HG02973 (cell line): ENCODE results near the gene SLC39A7.
A peak's percentile ranks its signal among the peaks of the same experiment; 100 is the strongest.

Experiments
- ATAC-seq: cut with Tn5 transposase; IDR thresholded peaks from one replicate; pipeline ENCODE4 v1.9.1; 2021; ENCODE audit warnings: moderate library complexity; ENCODE audit not compliant: unreplicated experiment

SLC39A7 gene, protein sequence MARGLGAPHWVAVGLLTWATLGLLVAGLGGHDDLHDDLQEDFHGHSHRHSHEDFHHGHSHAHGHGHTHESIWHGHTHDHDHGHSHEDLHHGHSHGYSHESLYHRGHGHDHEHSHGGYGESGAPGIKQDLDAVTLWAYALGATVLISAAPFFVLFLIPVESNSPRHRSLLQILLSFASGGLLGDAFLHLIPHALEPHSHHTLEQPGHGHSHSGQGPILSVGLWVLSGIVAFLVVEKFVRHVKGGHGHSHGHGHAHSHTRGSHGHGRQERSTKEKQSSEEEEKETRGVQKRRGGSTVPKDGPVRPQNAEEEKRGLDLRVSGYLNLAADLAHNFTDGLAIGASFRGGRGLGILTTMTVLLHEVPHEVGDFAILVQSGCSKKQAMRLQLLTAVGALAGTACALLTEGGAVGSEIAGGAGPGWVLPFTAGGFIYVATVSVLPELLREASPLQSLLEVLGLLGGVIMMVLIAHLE

DNA sequence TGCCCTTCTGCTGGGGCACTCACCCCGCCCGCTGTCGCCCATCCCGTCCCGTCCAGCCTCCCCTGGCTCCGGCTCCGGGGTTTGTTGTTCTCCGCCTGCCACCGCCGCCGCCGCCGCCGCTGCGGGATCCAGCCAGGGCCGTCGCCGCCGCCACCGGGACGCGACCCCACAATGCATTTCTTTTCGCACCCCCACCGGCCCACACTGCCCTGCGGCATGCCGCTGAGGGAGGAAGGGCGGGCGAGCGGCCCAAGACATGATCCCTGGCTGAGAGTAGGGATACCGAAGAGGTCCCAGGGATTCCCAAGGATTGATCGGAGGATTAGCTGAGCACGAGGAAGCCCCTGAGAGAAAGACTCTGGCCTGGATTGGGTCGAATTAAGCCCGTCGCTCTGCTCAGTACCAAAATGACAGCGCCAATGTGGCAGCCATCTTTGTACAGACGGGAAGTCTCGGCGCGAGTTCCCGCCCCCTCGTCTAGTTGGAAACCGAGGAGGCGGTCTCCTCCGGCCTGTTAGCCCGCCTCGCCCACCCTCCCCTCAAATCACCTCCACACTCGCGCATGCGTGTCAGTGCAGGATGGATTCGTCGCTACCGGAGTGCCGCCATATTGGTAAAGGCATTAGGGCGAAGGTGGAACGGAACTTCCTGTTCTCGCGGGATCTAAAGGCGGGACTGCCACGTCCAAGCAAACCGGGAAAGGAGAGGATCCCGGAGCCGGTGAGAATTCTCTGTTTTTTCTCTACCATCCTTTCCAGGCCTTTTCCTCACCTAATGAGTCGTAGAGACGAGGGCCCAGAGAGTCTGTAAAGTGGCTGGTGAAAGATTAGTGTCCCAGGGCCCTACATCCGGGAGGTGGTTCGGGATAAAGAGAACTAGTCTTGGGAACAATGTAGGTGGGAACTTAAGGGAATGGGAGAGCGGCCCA lies at the start of gene SLC39A7, which contains the start of gene RXRB:
SLC39A7 (plus strand) TSS at position 649 of the 928 bp plus-strand sequence. CDS start 379 bp downstream, outside the sequence.
RXRB (minus strand) TSS at position 447 of the 928 bp plus-strand sequence; CDS start at position 258, 189 bp downstream.
- ATAC-seq = peak; percentile 43

DNA sequence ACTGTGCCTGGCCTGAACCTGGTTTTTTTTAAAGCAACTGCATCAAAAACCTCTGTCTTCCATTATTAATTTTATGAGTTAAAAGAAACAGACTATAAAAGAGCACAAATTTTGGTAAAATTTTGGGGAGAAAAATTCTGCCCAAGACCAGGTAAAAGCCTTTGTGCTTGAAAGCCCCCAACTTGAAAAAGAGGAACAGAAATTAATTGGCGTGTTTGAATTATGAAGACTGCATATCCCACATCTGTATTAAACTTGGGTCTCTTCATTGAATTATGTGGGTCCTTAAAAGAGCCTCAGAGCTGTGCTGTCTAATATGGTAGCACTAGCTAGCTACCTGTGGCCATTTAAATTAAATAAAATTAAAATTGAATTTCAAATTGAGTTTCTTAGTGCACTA lies 49.6 kb upstream of the SLC39A7 start:
- no peak for ATAC-seq

DNA sequence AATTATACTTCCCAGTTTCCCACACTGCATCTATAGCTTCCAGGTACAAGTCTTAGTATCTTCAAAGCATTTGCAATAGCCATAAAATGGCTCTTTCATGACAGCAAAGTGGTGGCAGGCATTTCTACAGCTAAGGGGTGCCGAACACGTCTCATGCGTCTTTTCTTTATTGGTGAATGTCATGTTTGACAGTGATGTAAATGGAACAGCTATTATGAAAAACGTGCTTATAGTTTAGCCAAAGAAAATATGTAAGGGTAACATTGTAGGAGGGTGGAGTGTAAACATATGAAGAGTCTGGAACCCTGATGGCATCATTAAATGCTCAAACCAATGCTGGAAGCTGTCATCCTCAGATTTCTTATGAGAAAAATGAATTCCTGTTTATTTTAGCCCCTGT lies 46.3 kb upstream of the SLC39A7 start:
- ATAC-seq = no peak

DNA sequence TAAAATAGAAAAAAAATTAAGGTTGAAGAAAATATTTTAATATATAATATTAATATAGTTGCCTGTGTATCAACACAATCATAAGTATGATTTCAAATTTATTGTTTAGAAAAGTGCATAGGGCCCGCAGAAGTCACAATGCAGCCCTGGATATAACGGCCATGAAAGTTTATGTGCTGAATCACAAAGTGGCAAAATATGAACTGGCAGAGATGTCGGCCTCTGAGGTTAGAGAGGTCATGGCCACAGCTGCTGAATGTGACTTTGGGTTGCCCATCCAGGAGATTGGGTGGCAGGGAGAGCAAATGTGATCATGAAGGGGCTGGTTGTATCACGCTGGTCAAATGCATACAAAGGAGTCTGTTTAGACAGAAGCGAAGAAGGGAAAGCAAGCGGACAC lies 44.1 kb upstream of the SLC39A7 start:
- no peak for ATAC-seq

DNA sequence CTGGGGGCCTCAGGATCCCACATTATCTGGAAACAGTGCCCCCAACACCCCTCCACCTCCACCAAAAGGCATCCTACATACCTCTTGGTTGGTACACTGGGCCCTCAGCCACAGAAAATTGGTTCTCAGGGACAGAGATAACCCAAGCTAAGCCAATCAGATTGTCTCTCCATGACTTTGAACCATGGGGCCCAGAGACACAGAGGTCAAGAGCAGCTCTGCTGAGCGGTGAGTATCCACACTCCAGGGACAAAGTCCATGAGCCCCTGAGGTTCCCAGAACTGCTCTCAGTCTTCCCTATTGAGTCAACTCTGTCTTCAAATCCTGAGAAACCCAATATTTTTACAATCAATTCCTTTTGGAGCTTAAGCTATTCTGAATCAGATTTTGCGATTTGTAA lies 43.7 kb upstream of the SLC39A7 start:
- ATAC-seq = no peak

DNA sequence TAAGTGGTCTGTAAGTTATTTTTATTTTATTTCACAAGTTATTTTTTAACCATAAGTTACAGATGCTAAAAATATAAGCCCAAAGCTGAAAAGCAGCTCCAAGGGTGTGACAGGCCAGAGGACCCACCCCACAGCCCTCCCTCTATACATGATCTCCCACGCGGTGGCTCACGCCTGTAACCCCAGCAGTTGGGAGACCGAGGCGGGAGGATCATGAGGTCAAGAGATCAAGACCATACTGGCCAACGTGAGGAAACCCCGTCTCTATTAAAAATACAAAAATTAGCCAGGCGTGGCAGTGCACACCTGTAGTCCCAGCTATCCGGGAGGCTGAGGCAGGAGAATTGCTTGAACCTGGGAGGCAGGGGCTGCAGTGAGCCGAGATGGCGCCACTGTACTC lies 40.6 kb upstream of the SLC39A7 start:
- no peak for ATAC-seq

DNA sequence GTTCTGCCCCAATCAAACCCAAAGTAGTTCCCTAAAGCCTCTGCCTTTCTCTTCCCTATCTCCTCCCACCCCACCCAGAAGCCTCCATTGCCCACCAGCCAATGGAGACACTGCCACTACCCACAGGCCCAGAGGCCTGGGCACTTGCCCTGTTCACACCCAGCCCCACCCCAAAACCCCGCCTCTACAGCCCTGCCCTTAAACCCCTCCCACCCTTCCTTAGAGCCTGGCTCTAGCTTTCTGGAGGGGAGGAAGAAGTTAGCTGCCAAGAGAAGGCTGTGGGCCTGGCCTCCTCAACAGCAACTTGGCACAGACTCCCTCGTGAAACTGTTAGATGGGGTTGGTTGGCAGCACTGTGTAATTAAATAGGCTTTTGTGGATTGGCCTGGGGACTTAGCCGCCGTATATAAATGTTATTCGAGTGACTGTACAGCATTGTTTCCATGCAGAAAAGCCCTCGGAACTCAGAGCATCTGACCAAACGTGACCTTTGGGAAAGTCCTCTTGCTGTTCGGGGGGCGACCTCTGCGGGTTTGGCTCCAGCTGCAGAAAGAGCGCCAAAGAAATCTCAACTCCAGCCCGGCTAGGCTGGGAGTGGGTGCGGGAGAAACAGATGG lies 39.8 kb upstream of the SLC39A7 start:
- no peak for ATAC-seq

DNA sequence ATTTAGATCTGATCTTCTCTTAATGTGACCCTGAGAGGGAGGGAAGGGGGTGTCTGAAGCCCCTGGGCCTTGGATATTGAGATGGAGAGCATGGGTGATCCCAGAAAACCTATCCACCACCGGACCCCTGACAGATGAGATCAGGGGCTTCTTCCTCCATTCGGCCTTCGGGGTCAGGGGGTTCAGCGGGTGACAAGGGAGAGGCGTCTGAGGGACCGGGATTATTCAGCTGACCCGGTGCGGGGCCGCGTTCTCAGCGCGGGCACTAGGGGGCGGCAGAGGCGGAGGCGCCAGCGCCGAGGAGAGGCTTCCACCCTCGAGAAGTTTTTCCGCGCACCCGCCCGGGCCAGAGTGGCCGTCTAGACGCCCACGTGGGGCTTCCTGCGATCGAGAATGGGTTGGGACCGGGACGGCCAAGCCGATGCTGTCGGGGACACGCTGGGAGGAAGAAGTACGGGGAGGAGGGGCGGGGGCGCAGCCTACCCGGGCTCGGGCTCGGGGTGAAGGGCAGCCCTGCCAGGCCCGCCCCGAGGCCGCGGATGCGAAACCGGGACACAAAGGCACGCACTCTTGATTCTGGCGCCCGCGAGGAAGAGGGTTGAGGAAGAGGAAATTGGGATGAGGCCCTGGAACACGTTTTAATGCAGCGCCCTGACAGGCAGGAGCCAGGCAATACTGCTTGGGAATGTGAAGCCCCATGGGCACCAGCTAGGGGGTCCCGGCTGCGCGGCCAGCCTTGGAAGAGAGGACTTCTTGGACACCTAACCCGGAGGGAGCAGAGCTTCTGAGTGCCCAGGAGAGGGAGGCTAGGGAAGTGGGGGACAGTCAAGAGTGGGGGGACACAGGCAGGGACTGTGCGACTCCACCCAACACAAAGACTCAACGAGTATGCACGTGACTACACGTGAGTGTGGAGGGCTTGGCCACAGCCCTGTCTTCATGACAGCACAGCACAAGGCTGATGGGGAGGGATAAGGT lies 39.0 kb upstream of the SLC39A7 start:
- ATAC-seq = no peak

DNA sequence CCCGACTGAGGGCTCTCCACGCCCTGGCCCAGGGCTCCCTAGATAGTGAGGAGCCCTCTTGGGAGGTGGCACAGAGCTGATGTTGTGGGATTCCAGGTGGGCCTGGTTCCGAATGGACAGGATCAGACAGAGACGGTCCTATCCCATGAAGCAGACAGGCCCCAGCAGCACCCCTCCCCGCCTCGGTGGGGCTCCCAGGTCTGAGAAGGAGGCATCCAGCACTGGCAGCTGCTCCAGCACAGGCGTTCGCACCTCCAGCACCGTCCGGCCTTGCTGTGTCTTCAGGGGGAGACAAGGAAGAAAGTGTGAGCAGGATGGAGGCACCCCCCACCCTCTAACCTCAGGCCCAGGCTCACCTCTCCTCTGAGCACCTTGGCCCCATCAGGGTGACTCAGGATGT lies 37.1 kb upstream of the SLC39A7 start:
- ATAC-seq = no peak

DNA sequence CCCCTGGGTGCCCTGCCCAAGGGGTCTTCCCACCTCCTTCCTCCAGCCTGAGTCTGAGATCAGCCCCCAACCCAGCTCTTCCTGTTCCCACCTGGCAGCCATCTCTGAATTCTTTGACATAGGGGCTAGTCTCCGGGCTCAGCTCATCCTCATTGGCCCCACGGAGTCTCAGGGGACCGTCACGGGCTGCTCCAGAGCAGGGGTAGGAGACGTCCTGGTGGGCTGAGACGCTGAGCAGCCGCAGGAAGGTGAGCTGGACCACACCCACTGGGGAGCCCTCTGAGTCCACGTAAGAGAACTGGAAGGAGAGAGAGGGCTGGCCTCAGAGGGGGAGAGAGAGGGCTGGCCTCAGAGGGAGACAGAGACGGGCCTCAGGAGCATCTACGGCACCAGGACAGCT lies 36.5 kb upstream of the SLC39A7 start:
- ATAC-seq = no peak

DNA sequence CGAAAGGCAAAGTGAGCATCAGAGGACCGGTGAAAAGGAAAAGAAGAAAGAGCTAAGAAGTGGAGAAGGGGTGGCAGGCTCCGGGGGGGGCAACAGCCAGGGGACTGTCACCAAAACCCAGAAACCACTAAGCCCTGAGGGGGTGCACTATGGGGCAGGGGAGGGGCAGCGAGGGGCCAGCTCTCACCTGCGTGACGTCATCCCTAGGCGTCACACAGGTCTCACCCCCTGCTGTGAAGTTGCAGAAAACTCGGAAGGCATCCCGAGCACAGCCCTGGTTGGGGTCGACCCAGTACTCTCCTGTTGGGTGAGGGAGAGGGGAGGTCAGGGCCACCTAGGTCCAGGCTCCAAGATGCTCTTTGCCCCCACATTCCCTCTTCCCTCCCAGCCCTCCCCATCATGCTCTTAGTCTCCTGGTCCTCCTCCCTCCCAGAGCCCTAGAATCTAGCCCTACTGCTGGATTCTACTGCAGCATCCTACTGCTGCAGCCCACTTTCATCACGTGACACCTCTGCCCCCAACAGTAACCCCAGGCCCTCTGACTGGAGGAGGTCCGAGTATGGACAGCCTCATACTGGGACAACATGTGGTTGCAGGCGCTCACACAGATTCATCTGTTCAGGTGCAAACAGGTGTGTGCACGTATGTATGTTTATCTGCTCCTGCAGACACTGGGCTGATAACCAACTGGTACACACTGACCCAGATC lies 35.8 kb upstream of the SLC39A7 start:
- ATAC-seq = no peak

DNA sequence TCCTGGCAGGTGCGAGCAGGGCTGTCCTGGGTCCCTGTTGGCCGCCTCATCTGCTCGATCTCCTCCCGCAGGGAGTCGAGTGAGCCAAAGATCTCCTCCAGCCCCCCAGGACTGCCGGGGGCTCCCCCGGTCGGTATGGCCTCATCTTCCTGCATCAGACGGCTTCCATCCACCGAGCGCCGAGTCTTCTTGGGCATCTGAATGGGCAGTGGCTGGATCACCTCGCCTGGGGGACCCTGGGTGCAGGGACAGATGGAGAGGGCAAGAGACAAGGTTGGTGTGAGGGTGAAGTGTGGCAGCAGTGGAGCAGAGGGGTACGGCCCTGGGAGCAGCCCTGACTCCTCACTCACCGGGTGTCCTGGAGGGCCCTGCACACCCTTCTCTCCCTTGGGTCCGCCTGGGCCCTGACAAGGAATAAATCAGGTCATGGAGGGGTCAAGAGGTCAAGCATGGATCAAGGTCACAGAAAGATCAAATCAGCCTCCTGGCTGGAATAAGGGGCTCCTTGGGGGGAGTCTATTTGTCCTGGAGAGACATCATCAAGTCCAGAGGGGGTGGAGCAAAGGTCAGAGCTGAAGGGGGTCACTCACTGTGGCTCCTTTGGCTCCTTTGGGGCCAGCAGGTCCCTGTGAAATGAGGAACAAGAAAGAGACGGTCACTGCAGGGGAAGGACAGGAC lies 34.9 kb upstream of the SLC39A7 start:
- ATAC-seq = no peak

DNA sequence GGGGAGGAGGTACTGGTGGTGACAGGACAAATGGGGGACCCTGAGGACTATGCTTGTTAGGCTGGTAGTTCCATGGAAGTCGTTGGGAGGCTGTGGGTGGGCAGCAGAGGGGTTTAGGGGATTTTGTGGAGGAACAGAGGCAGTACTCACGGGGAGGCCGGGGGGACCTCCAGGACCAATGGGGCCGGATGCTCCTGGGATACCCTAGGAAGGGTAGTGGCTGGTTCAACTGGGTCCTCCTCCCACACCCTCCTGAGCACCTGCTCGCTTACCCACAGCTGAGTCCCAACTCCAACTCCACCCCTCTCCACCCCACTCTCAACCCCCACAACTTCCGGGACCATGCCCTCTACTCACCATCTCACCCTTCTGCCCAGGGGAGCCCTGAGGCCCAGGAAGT lies 34.3 kb upstream of the SLC39A7 start:
- ATAC-seq = no peak

DNA sequence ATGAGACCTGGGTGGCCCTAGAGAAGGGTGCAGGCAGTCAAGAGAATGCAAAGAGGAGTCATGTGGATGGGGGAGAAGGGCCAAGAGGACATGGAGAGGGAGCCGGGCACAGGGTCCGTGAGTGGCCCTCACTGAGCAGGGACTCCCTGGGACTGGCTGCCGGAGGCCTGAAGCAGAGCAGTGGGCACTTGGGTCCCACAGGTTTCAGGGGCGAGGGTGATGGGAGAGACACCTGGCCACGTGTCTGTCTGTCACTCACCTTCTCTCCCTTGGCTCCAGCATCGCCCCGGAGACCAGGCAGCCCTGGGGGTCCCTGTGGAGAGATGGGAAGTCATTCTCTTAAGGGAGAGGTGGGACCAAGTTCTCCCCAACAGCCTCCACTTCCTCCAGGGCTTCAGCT lies 33.9 kb upstream of the SLC39A7 start:
- no peak for ATAC-seq

DNA sequence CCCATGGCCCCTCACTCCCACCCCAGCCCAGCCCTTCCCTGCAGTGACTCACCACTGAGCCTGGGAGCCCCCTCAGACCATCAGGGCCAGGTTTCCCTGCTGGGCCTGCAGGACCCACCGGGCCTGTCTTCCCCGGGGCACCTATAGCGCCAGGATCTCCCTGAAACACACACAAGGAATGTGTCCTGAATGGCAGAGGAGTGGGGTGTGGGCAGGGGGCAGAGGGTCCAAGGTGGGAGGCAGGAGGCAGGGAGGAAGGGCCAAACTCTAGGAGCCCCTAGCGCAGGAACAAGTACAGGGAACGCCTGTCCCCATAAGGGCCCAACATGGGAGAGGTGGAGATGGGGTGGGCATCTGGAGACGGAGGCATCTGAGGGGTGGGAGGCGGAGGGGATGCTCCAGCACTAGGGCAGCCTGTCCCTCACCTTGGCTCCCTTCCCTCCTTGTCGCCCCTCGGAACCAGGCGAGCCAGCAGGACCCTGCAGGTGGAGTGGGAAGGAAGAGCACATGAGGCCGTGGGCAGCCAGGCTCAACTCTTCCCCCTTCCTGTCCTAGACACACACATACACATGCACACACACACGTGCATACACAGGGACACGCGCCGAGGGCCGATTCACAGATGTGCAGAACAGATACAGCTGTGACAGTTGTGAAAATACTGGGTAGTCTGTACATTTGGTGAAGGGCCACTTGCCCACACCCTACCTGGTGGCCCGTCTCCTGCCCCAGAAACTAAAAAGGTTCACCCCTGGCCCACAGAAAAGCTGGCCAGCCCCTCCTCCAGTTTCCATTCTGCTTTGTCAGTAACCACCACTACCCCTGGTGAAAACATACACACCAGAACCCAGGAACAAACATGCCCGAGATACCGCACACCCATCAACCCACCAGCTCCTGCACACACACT lies 33.0 kb upstream of the SLC39A7 start:
- ATAC-seq = no peak

DNA sequence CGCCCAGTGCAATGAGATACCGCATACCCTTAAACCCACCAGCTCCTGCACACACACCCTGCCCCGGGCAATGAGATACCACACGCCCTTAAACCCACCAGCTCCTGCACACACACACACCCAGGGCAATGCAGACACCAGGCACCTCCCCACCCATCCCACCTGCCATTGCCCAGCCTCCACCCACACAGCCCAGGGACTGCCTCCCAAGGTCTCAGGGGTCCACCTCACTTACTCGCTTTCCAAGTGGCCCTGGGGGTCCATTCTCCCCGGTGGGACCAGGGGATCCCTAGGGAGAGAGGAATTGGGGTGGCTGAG lies 32.4 kb upstream of the SLC39A7 start:
- no peak for ATAC-seq

DNA sequence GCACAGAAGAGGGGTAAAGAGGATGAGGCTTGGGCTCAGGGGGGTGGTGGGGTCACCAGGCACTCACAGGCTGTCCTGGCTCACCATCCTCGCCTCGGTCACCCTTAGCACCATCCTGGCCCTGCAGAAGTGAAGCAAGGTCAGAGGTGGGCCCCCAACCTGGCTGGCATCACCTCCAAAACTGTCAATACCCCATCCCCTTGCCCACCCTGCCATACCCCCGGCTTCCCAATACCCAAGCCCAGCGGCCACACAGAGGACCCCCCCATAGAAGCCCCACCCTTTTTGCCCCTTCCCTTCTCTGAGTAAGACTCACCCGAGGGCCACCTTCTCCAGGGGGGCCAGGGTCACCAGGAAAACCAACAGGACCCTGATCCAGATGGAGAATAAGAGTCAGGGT lies 32.0 kb upstream of the SLC39A7 start:
- ATAC-seq = no peak
